Aorta (tissue), 5 donors: ENCODE measurements around the gene ANK2. TPM values are rescaled to one million over a fixed set of nuclear protein-coding genes. Genes with fewer than 3 reads are reported as not detected.

ENCODE experiments used
- ATAC-seq: fragments of 200-7000 bp; cut with Tn5 transposase; one replicate; pipeline ENCODE4 v1.9.1; 2022; ENCODE audit warnings: moderate library complexity; ENCODE audit not compliant: low FRiP score
- DNase-seq, 2 donors: peaks; one replicate each; pipeline ENCODE4 v3.0.0-alpha.2; 2020
- H3K27ac ChIP-seq, 2 donors: one replicate each; pipeline ENCODE4 v1.5.1; 2013; ENCODE audit warnings: low read length in 2 of 2, mild to moderate bottlenecking in 2 of 2, moderate library complexity in 2 of 2, control low read depth in 1 of 2, inconsistent platforms in 1 of 2, low read depth in 1 of 2
- H3K27me3 ChIP-seq, 2 donors: one replicate each; pipeline ENCODE4 v1.6.1; 2013; ENCODE audit warnings: control low read depth in 1 of 2, low read length in 1 of 2, mild to moderate bottlenecking in 1 of 2, moderate library complexity in 1 of 2; ENCODE audit not compliant: insufficient read depth in 2 of 2, control insufficient read depth in 1 of 2
- H3K36me3 ChIP-seq, 2 donors: one replicate each; pipeline ENCODE4 v1.6.1; 2013; ENCODE audit warnings: control low read depth in 1 of 2, low read length in 1 of 2, mild to moderate bottlenecking in 1 of 2; ENCODE audit not compliant: insufficient read depth in 2 of 2, control insufficient read depth in 1 of 2
- H3K4me1 ChIP-seq, 2 donors: one replicate each; pipeline ENCODE4 v1.6.1; 2013; ENCODE audit warnings: low read length in 2 of 2, control low read depth in 1 of 2, mild to moderate bottlenecking in 1 of 2, moderate library complexity in 1 of 2; ENCODE audit not compliant: insufficient read depth in 2 of 2, control insufficient read depth in 1 of 2
- H3K4me3 ChIP-seq, 2 donors: one replicate each; pipeline ENCODE4 v1.5.1; 2013; ENCODE audit warnings: low read length in 2 of 2, control low read depth in 1 of 2, mild to moderate bottlenecking in 1 of 2
- H3K9me3 ChIP-seq: one replicate; pipeline ENCODE4 v1.6.1; 2013; ENCODE audit warnings: mild to moderate bottlenecking, low read length; ENCODE audit not compliant: control insufficient read depth
- WGBS, 2 donors: extraction: QIAGEN DNeasy Blood & Tissue Kit; methylation state at CpG; one replicate each; pipeline ENCODE4 v1.1.7; 2013; 5-methylcytosine and 5-hydroxymethylcytosine counted together
- intact Hi-C, 2 donors: fragments of 100-400 bp; cut with DNase I; formaldehyde crosslinking; loops; one replicate each; pipeline versions ENCODE4 v1.14.2 to v1.15.0; 2022
- polyA plus RNA-seq, 2 donors: library from polyadenylated mRNA; stranded (reverse); fragments of 200-250 nt; gene quantifications; one replicate each; pipeline ENCODE4 v1.2.3, GENCODE V29; 2013
- total RNA-seq, 2 donors: library from RNA; stranded (reverse); fragmentation: NEBNext Ultra II Directional; extraction: Animal tissue kit (Norgen Biotek cat#: 25700); gene quantifications; one replicate each; pipeline ENCODE4 v1.2.1, GENCODE V29; 2021
- donor health status: healthy with polysubstance abuse.
- donor health status: Bipolar disorder and iron deficiency.
- donor health status: DM: no; HTN: no; CAD: no.
- donor health status: DM: no; HTN: no; CAD: no.
- donor health status: DM: yes; HTN: yes; CAD: no.

The ANK2 gene
- total and polyA plus RNA-seq, 4 donors: 1.6 to 117 (median 36.6) TPM

- Histone ChIP-seq H3K4me3 (no peak overlapping the region), H3K27me3 (no peaks in the 10 kb centered on the region), H3K4me1 (peaks cover 0 to 4% of the 10 kb centered on the region in 2 donors), H3K36me3 (no peaks in the 10 kb centered on the region), H3K27ac (no peak overlapping the region), H3K9me3 (no peaks in the 10 kb centered on the region)
- 92 to 98% methylated on average over 3 of the region's 3 CpGs for WGBS, 2 donors
- no peak for DNase-seq
- intact Hi-C loops: no loop called here
- no peak for ATAC-seq
Measured at GRCh38 chr4:113142351-113142750, 92.9 kb downstream of the ANK2 start.

- no peak for DNase-seq
- H3K27ac ChIP-seq: no peak overlapping the region
- 66 to 76% methylated on average over 2 of the region's 2 CpGs for WGBS, 2 donors
Measured at GRCh38 chr4:113144091-113144490, 94.6 kb downstream of the ANK2 start.

GRCh38 chr4:113145147-113145518 is 95.7 kb downstream of the ANK2 start:
- 85 to 95% methylated on average over 1 of the region's 1 CpG for whole genome bisulfite sequencing, 2 donors
- H3K27me3 ChIP-seq: no peaks in the 10 kb centered on the region
- no peak overlapping the region for H3K27ac ChIP-seq
- DNase-seq (no peak), ATAC-seq (no peak)
- no peaks in the 10 kb centered on the region for H3K36me3 ChIP-seq
- peaks cover 0 to 3% of the 10 kb centered on the region in 2 donors for H3K4me1 ChIP-seq
- no peaks in the 10 kb centered on the region for H3K9me3 ChIP-seq
- intact Hi-C loops: no loop called here
- H3K4me3 ChIP-seq: no peak overlapping the region

More at GRCh38 chr4:113144091-113144490, 94.6 kb downstream of the ANK2 start:
- peaks cover 0 to 4% of the 10 kb centered on the region in 2 donors for H3K4me1 ChIP-seq
- intact Hi-C loops: no loop called here
- H3K9me3 ChIP-seq: no peaks in the 10 kb centered on the region
- H3K4me3 ChIP-seq: no peak overlapping the region
- H3K27me3 ChIP-seq: no peaks in the 10 kb centered on the region
- H3K36me3 ChIP-seq: no peaks in the 10 kb centered on the region
- ATAC-seq: no peak

- no peaks in the 10 kb centered on the region for H3K9me3 ChIP-seq
- DNase-seq (no peak), ATAC-seq (no peak)
- intact Hi-C loops: no loop called here
- H3K27me3 ChIP-seq: no peaks in the 10 kb centered on the region
- H3K4me1 ChIP-seq: peaks cover 0 to 3% of the 10 kb centered on the region in 2 donors
- 13 to 18% methylated on average over 8 of the region's 8 CpGs for WGBS, 2 donors
- no peaks in the 10 kb centered on the region for H3K36me3 ChIP-seq
- peak overlapping the region in 1 of 2 donors; percentile 56 for H3K27ac ChIP-seq
- peak overlapping the region in 1 of 2 donors; percentile 0 for H3K4me3 ChIP-seq
Measured at GRCh38 chr4:113145519-113146291, 96.3 kb downstream of the ANK2 start.

GRCh38 chr4:113146876-113147358 is 97.5 kb downstream of the ANK2 start:
- 4 to 13% methylated on average over 10 of the region's 10 CpGs for WGBS, 2 donors
- no peaks in the 10 kb centered on the region for H3K27me3 ChIP-seq

GRCh38 chr4:113147498-113148111 is 98.2 kb downstream of the ANK2 start:
- ATAC-seq: no peak
- peak overlapping the region; percentile 77 to 94 for H3K4me3 ChIP-seq
- intact Hi-C loops: no loop called here
- H3K4me1 ChIP-seq: peaks cover 0 to 3% of the 10 kb centered on the region in 2 donors
- H3K27ac ChIP-seq: no peak overlapping the region
- no peaks in the 10 kb centered on the region for H3K9me3 ChIP-seq
- DNase-seq: no peak
- no peaks in the 10 kb centered on the region for H3K27me3 ChIP-seq
- no peaks in the 10 kb centered on the region for H3K36me3 ChIP-seq
- WGBS, 2 donors: 13 to 25% methylated on average over 2 of the region's 2 CpGs

More at GRCh38 chr4:113146876-113147358, 97.5 kb downstream of the ANK2 start:
- Histone ChIP-seq H3K4me1 (peaks cover 0 to 3% of the 10 kb centered on the region in 2 donors), H3K9me3 (no peaks in the 10 kb centered on the region), H3K27ac (peak overlapping the region; percentile 53 to 71), H3K4me3 (peak overlapping the region; percentile 77 to 94), H3K36me3 (no peaks in the 10 kb centered on the region)
- intact Hi-C loops: no loop called here
- ATAC-seq (peak; percentile 64), DNase-seq (no peak)

- Histone ChIP-seq H3K27ac (no peak overlapping the region), H3K27me3 (no peaks in the 10 kb centered on the region), H3K4me1 (peaks cover 0 to 3% of the 10 kb centered on the region in 2 donors), H3K36me3 (no peaks in the 10 kb centered on the region), H3K9me3 (no peaks in the 10 kb centered on the region), H3K4me3 (no peak overlapping the region)
- ATAC-seq (no peak), DNase-seq (no peak)
- intact Hi-C loops: no loop called here
Measured at GRCh38 chr4:113148925-113149324, 99.5 kb downstream of the ANK2 start.

- Histone ChIP-seq H3K27me3 (no peaks in the 10 kb centered on the region), H3K27ac (no peak overlapping the region), H3K9me3 (no peaks in the 10 kb centered on the region), H3K36me3 (no peaks in the 10 kb centered on the region), H3K4me1 (no peaks in the 10 kb centered on the region), H3K4me3 (no peak overlapping the region)
- DNase-seq (no peak), ATAC-seq (no peak)
- intact Hi-C loops: no loop called here
- WGBS, 2 donors: 89 to 92% methylated on average over 2 of the region's 2 CpGs
Measured at GRCh38 chr4:113153529-113154101, 104.2 kb downstream of the ANK2 start.
